HFFc6 (cell line): ENCODE data around the gene CEND1. TPM values are rescaled to one million over a fixed set of nuclear protein-coding genes. Genes with fewer than 3 reads are reported as not detected.

Source experiments
- DNase-seq: peaks from one replicate; pipeline ENCODE4 v3.0.0-alpha.2; 2018
- H3K27ac Mint-ChIP-seq: 2 replicates; pipeline ENCODE4 v1.8.0; 2020; ENCODE audit warnings: mild to moderate bottlenecking, mixed read lengths
- H3K27me3 Mint-ChIP-seq: 2 replicates; pipeline ENCODE4 v1.8.0; 2021; ENCODE audit warnings: mild to moderate bottlenecking, moderate library complexity, mixed read lengths; ENCODE audit not compliant: insufficient read depth
- H3K36me3 Mint-ChIP-seq: 2 replicates; pipeline ENCODE4 v1.8.0; 2021; ENCODE audit warnings: low read depth, mixed read lengths
- H3K4me1 Mint-ChIP-seq: 2 replicates; pipeline ENCODE4 v1.8.0; 2020; ENCODE audit warnings: low read depth, mixed read lengths
- H3K4me3 Mint-ChIP-seq: 2 replicates; pipeline ENCODE4 v1.8.0; 2020; ENCODE audit warnings: mild to moderate bottlenecking, moderate library complexity, mixed read lengths
- H3K9me3 Mint-ChIP-seq: 2 replicates; pipeline ENCODE4 v1.8.0; 2020; ENCODE audit warnings: mild to moderate bottlenecking, mixed read lengths
- CTCF ChIP-seq: fragments of 200-600 bp; sonication (generic); IDR thresholded peaks from 2 replicates; pipeline ENCODE4 v1.5.0; 2021; ENCODE audit warnings: antibody characterized with exemption, mild to moderate bottlenecking
- total RNA-seq, 6 experiments: library from RNA; stranded (reverse); fragmentation: NEBNext Ultra II Directional; extraction: Animal tissue kit (Norgen Biotek cat#: 25700); gene quantifications; 2 replicates in 1 of 6; 3 replicates in 5 of 6; pipeline ENCODE4 v1.2.3, GENCODE V29; 2021

Gene CEND1
- total RNA-seq, 6 experiments from 2014 or later, result 8.2 to 12.2 (median 11.0) TPM

GRCh38 chr11:829176-829846 is 39.4 kb upstream of the CEND1 start:
- peaks cover 21% of the 10 kb centered on the region for H3K27me3 Mint-ChIP-seq
- DNase-seq, result no peak
- peaks cover 13% of the 10 kb centered on the region for H3K36me3 Mint-ChIP-seq
- H3K4me1 Mint-ChIP-seq, result peaks cover 18% of the 10 kb centered on the region
- no peak overlapping the region for H3K4me3 Mint-ChIP-seq
- TF ChIP-seq CTCF, result no peak
- H3K27ac Mint-ChIP-seq, result no peak overlapping the region
- H3K9me3 Mint-ChIP-seq, result no peaks in the 10 kb centered on the region

- H3K27ac Mint-ChIP-seq, result no peak overlapping the region
- H3K9me3 Mint-ChIP-seq, result no peaks in the 10 kb centered on the region
- TF ChIP-seq CTCF, result no peak
- peaks cover 14% of the 10 kb centered on the region for H3K27me3 Mint-ChIP-seq
- peaks cover 11% of the 10 kb centered on the region for H3K4me1 Mint-ChIP-seq
- H3K36me3 Mint-ChIP-seq, result peaks cover 6% of the 10 kb centered on the region
- no peak overlapping the region for H3K4me3 Mint-ChIP-seq
- DNase-seq, result no peak
Observed at GRCh38 chr11:828506-829175, 38.8 kb upstream of the CEND1 start.

GRCh38 chr11:827897-828192 is 38.0 kb upstream of the CEND1 start, which contains the start of gene CRACR2B:
Gene CRACR2B (plus strand): TSS chr11:827919. CDS start chr11:828608, 689 bp downstream.
- Mint-ChIP-seq H3K27ac (no peak within 1 kb of the TSS; the same call in 1 of the 2 replicates), H3K9me3 (no peaks in the 10 kb centered on the region), H3K4me1 (peaks cover 11% of the 10 kb centered on the region), H3K4me3 (no peak within 1 kb of the TSS), H3K27me3 (peaks cover 15% of the 10 kb centered on the region), H3K36me3 (peaks cover 6% of the 10 kb centered on the region; the same call in 1 of the 2 replicates)
- TF ChIP-seq CTCF, result no peak
- DNase-seq, result no peak

GRCh38 chr11:827146-827896 is 37.4 kb upstream of the CEND1 start:
- no peak for TF ChIP-seq CTCF
- H3K27me3 Mint-ChIP-seq, result peaks cover 15% of the 10 kb centered on the region
- H3K4me3 Mint-ChIP-seq, result no peak overlapping the region
- peaks cover 11% of the 10 kb centered on the region for H3K4me1 Mint-ChIP-seq
- H3K36me3 Mint-ChIP-seq, result peaks cover 6% of the 10 kb centered on the region; the same call in 1 of the 2 replicates
- H3K9me3 Mint-ChIP-seq, result no peaks in the 10 kb centered on the region
- no peak for DNase-seq
- no peak overlapping the region; the same call in 1 of the 2 replicates for H3K27ac Mint-ChIP-seq

GRCh38 chr11:826836-827145 is 36.9 kb upstream of the CEND1 start:
- H3K9me3 Mint-ChIP-seq, result no peaks in the 10 kb centered on the region
- H3K27me3 Mint-ChIP-seq, result peaks cover 15% of the 10 kb centered on the region
- H3K4me1 Mint-ChIP-seq, result peaks cover 8% of the 10 kb centered on the region
- no peak overlapping the region for H3K27ac Mint-ChIP-seq
- no peak for DNase-seq
- peaks cover 6% of the 10 kb centered on the region; the same call in 1 of the 2 replicates for H3K36me3 Mint-ChIP-seq
- H3K4me3 Mint-ChIP-seq, result peak overlapping the region; percentile 24; the same call in 1 of the 2 replicates
- no peak for TF ChIP-seq CTCF
